ENCODE data around the gene PHF21A.

Gene PHF21A

GRCh38 chr11:45925550-45925949 is 195.7 kb downstream of the PHF21A start:
- Histone ChIP-seq H3K9ac (ENCODE audit: low read length) (no peak overlapping the region), H3K36me3 (ENCODE audit: control insufficient read depth in 1 of 2, insufficient read depth in 2 of 2, low read depth in 1 of 2, low read length in 2 of 2) (peaks cover 0 to 38% of the 10 kb centered on the region in 2 experiments), H2BK12ac (ENCODE audit: low read length in 2 of 2) (no peak overlapping the region), H3K4ac (ENCODE audit: low read depth in 1 of 2, low read length in 2 of 2) (no peak overlapping the region), H3K4me3 (ENCODE audit: insufficient read depth in 1 of 2, low read depth in 1 of 2, low read length in 2 of 2) (no peak overlapping the region), H2AK5ac (ENCODE audit: low read length, severe bottlenecking) (no peak overlapping the region), H3K4me2 (ENCODE audit: low read length, poor library complexity, severe bottlenecking) (no peak overlapping the region), H3K4me1 (ENCODE audit: control insufficient read depth, insufficient read depth, low read depth, low read length) (peaks cover 23% of the 10 kb centered on the region), H3K18ac (ENCODE audit: low read depth in 1 of 2, low read length in 2 of 2) (no peak overlapping the region), H2BK120ac (ENCODE audit: low read depth, low read length) (no peak overlapping the region), H2BK15ac (ENCODE audit: low read depth, poor library complexity, severe bottlenecking) (no peak overlapping the region), H3K27ac (ENCODE audit: low read length, poor library complexity, severe bottlenecking) (no peak overlapping the region), H3K23ac (ENCODE audit: low read length in 2 of 2) (no peak overlapping the region), H4K8ac (ENCODE audit: low read length) (no peak overlapping the region), H3K9me3 (ENCODE audit: control insufficient read depth, low read length) (no peaks in the 10 kb centered on the region), H4K91ac (ENCODE audit: low read length) (no peak overlapping the region), H3K14ac (ENCODE audit: low read length in 2 of 2) (no peak overlapping the region), H2AFZ (ENCODE audit: low read depth, low read length) (no peak overlapping the region), H3K27me3 (ENCODE audit: control insufficient read depth in 1 of 2, insufficient read depth in 1 of 2, low read length in 2 of 2) (peaks cover 36 to 50% of the 10 kb centered on the region in 2 experiments), H2BK5ac (ENCODE audit: low read depth, low read length, poor library complexity, severe bottlenecking) (no peak overlapping the region), H3K79me1 (replicated peaks; ENCODE audit: low read length, poor library complexity, severe bottlenecking) (peaks cover 2% of the 10 kb centered on the region)
- DNase-seq = no peak
- WGBS = 79% methylated on average over 2 of the region's 3 CpGs

GRCh38 chr11:45924927-45925326 is 196.3 kb downstream of the PHF21A start:
- H3K9ac ChIP-seq (ENCODE audit: low read length) = no peak overlapping the region
- H3K9me3 ChIP-seq (ENCODE audit: control insufficient read depth, low read length) = no peaks in the 10 kb centered on the region
- H2AFZ ChIP-seq (ENCODE audit: low read depth, low read length) = no peak overlapping the region
- no peak overlapping the region for H2BK120ac ChIP-seq (ENCODE audit: low read depth, low read length)
- peaks cover 0 to 32% of the 10 kb centered on the region in 2 experiments for H3K36me3 ChIP-seq (ENCODE audit: control insufficient read depth in 1 of 2, insufficient read depth in 2 of 2, low read depth in 1 of 2, low read length in 2 of 2)
- H3K18ac ChIP-seq (ENCODE audit: low read depth in 1 of 2, low read length in 2 of 2) = no peak overlapping the region
- H4K8ac ChIP-seq (ENCODE audit: low read length) = no peak overlapping the region
- H2BK15ac ChIP-seq (ENCODE audit: low read depth, poor library complexity, severe bottlenecking) = no peak overlapping the region
- H2BK12ac ChIP-seq (ENCODE audit: low read length in 2 of 2) = no peak overlapping the region
- no peak overlapping the region for H4K91ac ChIP-seq (ENCODE audit: low read length)
- H3K4me1 ChIP-seq (ENCODE audit: control insufficient read depth, insufficient read depth, low read depth, low read length) = peaks cover 21% of the 10 kb centered on the region
- H3K79me1 ChIP-seq (replicated peaks; ENCODE audit: low read length, poor library complexity, severe bottlenecking) = no peaks in the 10 kb centered on the region
- H3K4me3 ChIP-seq (ENCODE audit: insufficient read depth in 1 of 2, low read depth in 1 of 2, low read length in 2 of 2) = no peak overlapping the region
- H3K4me2 ChIP-seq (ENCODE audit: low read length, poor library complexity, severe bottlenecking) = no peak overlapping the region
- DNase-seq = no peak
- H2BK5ac ChIP-seq (ENCODE audit: low read depth, low read length, poor library complexity, severe bottlenecking) = no peak overlapping the region
- H3K4ac ChIP-seq (ENCODE audit: low read depth in 1 of 2, low read length in 2 of 2) = no peak overlapping the region
- H3K27ac ChIP-seq (ENCODE audit: low read length, poor library complexity, severe bottlenecking) = no peak overlapping the region
- peaks cover 40 to 50% of the 10 kb centered on the region in 2 experiments for H3K27me3 ChIP-seq (ENCODE audit: control insufficient read depth in 1 of 2, insufficient read depth in 1 of 2, low read length in 2 of 2)
- no peak overlapping the region for H3K14ac ChIP-seq (ENCODE audit: low read length in 2 of 2)
- H3K23ac ChIP-seq (ENCODE audit: low read length in 2 of 2) = no peak overlapping the region
- WGBS = 88% methylated on average over 6 of the region's 6 CpGs
- H2AK5ac ChIP-seq (ENCODE audit: low read length, severe bottlenecking) = no peak overlapping the region

- Histone ChIP-seq H3K27ac (ENCODE audit: low read length, poor library complexity, severe bottlenecking) (no peak overlapping the region), H3K4me2 (ENCODE audit: low read length, poor library complexity, severe bottlenecking) (no peak overlapping the region), H4K8ac (ENCODE audit: low read length) (no peak overlapping the region)
Observed at GRCh38 chr11:45924036-45924915, 197.0 kb downstream of the PHF21A start.

GRCh38 chr11:45922425-45923082 is 198.7 kb downstream of the PHF21A start, which contains the start of gene LARGE2:
TSS of gene LARGE2 (plus strand) at chr11:45922656. CDS start at chr11:45922883, 227 bp downstream.
- H3K4me1 ChIP-seq (ENCODE audit: control insufficient read depth, insufficient read depth, low read depth, low read length) = peaks cover 25% of the 10 kb centered on the region
- no peak within 1 kb of the TSS for H3K14ac ChIP-seq (ENCODE audit: low read length in 2 of 2)
- H3K18ac ChIP-seq (ENCODE audit: low read depth in 1 of 2, low read length in 2 of 2) = no peak within 1 kb of the TSS
- no peak within 1 kb of the TSS for H4K91ac ChIP-seq (ENCODE audit: low read length)
- peak within 1 kb of the TSS in 1 of 2 experiments; percentile 84 for H3K23ac ChIP-seq (ENCODE audit: low read length in 2 of 2)
- H2AK5ac ChIP-seq (ENCODE audit: low read length, severe bottlenecking) = no peak within 1 kb of the TSS
- DNase-seq = no peak
- no peaks in the 10 kb centered on the region for H3K9me3 ChIP-seq (ENCODE audit: control insufficient read depth, low read length)
- peak within 1 kb of the TSS in 1 of 2 experiments; percentile 21 for H3K4me3 ChIP-seq (ENCODE audit: insufficient read depth in 1 of 2, low read depth in 1 of 2, low read length in 2 of 2)
- H3K27ac ChIP-seq (ENCODE audit: low read length, poor library complexity, severe bottlenecking) = no peak within 1 kb of the TSS
- H3K36me3 ChIP-seq (ENCODE audit: control insufficient read depth in 1 of 2, insufficient read depth in 2 of 2, low read depth in 1 of 2, low read length in 2 of 2) = peaks cover 0 to 16% of the 10 kb centered on the region in 2 experiments
- no peak within 1 kb of the TSS for H2BK12ac ChIP-seq (ENCODE audit: low read length in 2 of 2)
- no peak within 1 kb of the TSS for H4K8ac ChIP-seq (ENCODE audit: low read length)
- no peak within 1 kb of the TSS for H2AFZ ChIP-seq (ENCODE audit: low read depth, low read length)
- H3K9ac ChIP-seq (ENCODE audit: low read length) = no peak within 1 kb of the TSS
- H3K79me1 ChIP-seq (replicated peaks; ENCODE audit: low read length, poor library complexity, severe bottlenecking) = no peaks in the 10 kb centered on the region
- H2BK15ac ChIP-seq (ENCODE audit: low read depth, poor library complexity, severe bottlenecking) = peak within 1 kb of the TSS; percentile 14
- no peak within 1 kb of the TSS for H2BK120ac ChIP-seq (ENCODE audit: low read depth, low read length)
- H3K4ac ChIP-seq (ENCODE audit: low read depth in 1 of 2, low read length in 2 of 2) = no peak within 1 kb of the TSS
- peaks cover 40 to 50% of the 10 kb centered on the region in 2 experiments for H3K27me3 ChIP-seq (ENCODE audit: control insufficient read depth in 1 of 2, insufficient read depth in 1 of 2, low read length in 2 of 2)
- peak within 1 kb of the TSS; percentile 60 for H3K4me2 ChIP-seq (ENCODE audit: low read length, poor library complexity, severe bottlenecking)
- 3% methylated on average over 51 of the region's 73 CpGs for WGBS
- no peak within 1 kb of the TSS for H2BK5ac ChIP-seq (ENCODE audit: low read depth, low read length, poor library complexity, severe bottlenecking)

More at GRCh38 chr11:45924036-45924915, 197.0 kb downstream of the PHF21A start:
- Histone ChIP-seq H2BK12ac (ENCODE audit: low read length in 2 of 2) (no peak overlapping the region), H3K79me1 (replicated peaks; ENCODE audit: low read length, poor library complexity, severe bottlenecking) (no peaks in the 10 kb centered on the region), H4K91ac (ENCODE audit: low read length) (no peak overlapping the region), H2BK120ac (ENCODE audit: low read depth, low read length) (no peak overlapping the region), H2AFZ (ENCODE audit: low read depth, low read length) (no peak overlapping the region), H3K23ac (ENCODE audit: low read length in 2 of 2) (no peak overlapping the region), H3K9me3 (ENCODE audit: control insufficient read depth, low read length) (no peaks in the 10 kb centered on the region), H3K4ac (ENCODE audit: low read depth in 1 of 2, low read length in 2 of 2) (no peak overlapping the region), H3K36me3 (ENCODE audit: control insufficient read depth in 1 of 2, insufficient read depth in 2 of 2, low read depth in 1 of 2, low read length in 2 of 2) (peaks cover 0 to 26% of the 10 kb centered on the region in 2 experiments), H3K4me1 (ENCODE audit: control insufficient read depth, insufficient read depth, low read depth, low read length) (peaks cover 21% of the 10 kb centered on the region), H2BK15ac (ENCODE audit: low read depth, poor library complexity, severe bottlenecking) (peak overlapping the region; percentile 55), H3K18ac (ENCODE audit: low read depth in 1 of 2, low read length in 2 of 2) (no peak overlapping the region), H2BK5ac (ENCODE audit: low read depth, low read length, poor library complexity, severe bottlenecking) (no peak overlapping the region), H2AK5ac (ENCODE audit: low read length, severe bottlenecking) (no peak overlapping the region), H3K14ac (ENCODE audit: low read length in 2 of 2) (no peak overlapping the region), H3K4me3 (ENCODE audit: insufficient read depth in 1 of 2, low read depth in 1 of 2, low read length in 2 of 2) (no peak overlapping the region), H3K9ac (ENCODE audit: low read length) (no peak overlapping the region), H3K27me3 (ENCODE audit: control insufficient read depth in 1 of 2, insufficient read depth in 1 of 2, low read length in 2 of 2) (peaks cover 40 to 50% of the 10 kb centered on the region in 2 experiments)
- no peak for DNase-seq
- WGBS = 87% methylated on average over 22 of the region's 22 CpGs
